HL-60 (cell line): ENCODE measurements around the gene MOB2.

Experiments used
- CTCF ChIP-seq: IDR thresholded peaks from one replicate; pipeline ENCODE4 v1.5.1; 2011; ENCODE audit warnings: low read length, control low read depth, inconsistent platforms; ENCODE audit not compliant: insufficient read depth
- GABPA ChIP-seq: IDR thresholded peaks from 2 replicates; pipeline ENCODE4 v1.6.1; 2012; ENCODE audit warnings: low read depth
- POLR2AphosphoS5 ChIP-seq: IDR thresholded peaks from 2 replicates; pipeline ENCODE4 v1.6.1; 2012; ENCODE audit warnings: low read depth
- REST ChIP-seq: IDR thresholded peaks from 2 replicates; pipeline ENCODE4 v1.6.1; 2012; ENCODE audit warnings: low read depth; ENCODE audit not compliant: insufficient replicate concordance

- TF ChIP-seq POLR2AphosphoS5 (no peak), CTCF (no peak), REST (no peak), GABPA (no peak)
Observed at GRCh38 chr11:1445741-1446445, 40.7 kb downstream of the MOB2 start.
